GM20431 (cell line): Measurements from ENCODE around the gene PROM1.

ENCODE experiments used
- in situ Hi-C: fragments of 300-500 bp; cut with MseI, MboI; formaldehyde crosslinking; loops from one replicate; pipeline ENCODE4 v1.15.0; 2020; ENCODE audit warnings: low sequenced_read_pairs; ENCODE audit not compliant: unreplicated experiment

The PROM1 gene, protein sequence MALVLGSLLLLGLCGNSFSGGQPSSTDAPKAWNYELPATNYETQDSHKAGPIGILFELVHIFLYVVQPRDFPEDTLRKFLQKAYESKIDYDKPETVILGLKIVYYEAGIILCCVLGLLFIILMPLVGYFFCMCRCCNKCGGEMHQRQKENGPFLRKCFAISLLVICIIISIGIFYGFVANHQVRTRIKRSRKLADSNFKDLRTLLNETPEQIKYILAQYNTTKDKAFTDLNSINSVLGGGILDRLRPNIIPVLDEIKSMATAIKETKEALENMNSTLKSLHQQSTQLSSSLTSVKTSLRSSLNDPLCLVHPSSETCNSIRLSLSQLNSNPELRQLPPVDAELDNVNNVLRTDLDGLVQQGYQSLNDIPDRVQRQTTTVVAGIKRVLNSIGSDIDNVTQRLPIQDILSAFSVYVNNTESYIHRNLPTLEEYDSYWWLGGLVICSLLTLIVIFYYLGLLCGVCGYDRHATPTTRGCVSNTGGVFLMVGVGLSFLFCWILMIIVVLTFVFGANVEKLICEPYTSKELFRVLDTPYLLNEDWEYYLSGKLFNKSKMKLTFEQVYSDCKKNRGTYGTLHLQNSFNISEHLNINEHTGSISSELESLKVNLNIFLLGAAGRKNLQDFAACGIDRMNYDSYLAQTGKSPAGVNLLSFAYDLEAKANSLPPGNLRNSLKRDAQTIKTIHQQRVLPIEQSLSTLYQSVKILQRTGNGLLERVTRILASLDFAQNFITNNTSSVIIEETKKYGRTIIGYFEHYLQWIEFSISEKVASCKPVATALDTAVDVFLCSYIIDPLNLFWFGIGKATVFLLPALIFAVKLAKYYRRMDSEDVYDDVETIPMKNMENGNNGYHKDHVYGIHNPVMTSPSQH

GRCh38 chr4:16083241-16084191 is at the start of gene PROM1:
PROM1 (minus strand) TSS chr4:16084023; CDS start chr4:16075906, 8,117 bp downstream.
- in situ Hi-C loops: no loop called here

DNA sequence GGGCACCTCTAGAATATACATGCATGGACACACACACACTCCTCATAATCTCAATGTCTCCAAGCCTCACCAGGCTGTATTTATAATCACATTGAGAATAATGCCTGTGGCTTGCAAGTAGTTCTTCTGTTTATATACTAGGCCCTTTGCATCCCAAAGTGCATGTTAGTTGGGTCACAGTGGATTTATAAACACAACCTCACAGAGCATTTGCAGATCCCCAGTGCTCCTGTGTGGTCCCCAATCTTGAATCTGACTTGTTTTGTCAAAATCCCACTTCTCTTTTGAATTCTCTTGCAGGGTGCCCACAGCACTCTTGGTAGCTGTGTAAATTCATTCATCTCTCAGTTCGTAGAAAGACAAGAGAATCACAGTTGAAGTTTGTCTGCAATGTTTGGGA is 49.6 kb upstream of the PROM1 start:
- in situ Hi-C loops: no loop called here

DNA sequence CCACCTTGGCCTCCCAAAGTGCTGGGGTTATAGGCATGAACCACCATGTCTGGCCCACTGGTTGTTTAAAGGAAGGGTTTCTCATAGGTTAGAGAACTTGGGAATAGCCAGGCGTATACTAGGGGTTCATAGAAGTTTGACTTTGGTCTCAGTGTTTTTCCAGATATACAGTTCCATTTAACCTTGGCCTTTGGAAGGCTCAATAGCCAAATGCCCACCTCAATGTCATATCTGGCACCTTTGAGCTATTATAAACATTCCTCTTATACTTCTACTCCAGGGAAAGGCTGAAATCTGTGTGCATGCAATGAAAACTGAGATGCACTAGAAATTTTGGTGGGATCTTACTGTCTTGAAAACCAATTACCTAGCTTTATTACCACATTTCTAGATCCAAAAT is 47.5 kb upstream of the PROM1 start:
- in situ Hi-C loops: no loop called here

DNA sequence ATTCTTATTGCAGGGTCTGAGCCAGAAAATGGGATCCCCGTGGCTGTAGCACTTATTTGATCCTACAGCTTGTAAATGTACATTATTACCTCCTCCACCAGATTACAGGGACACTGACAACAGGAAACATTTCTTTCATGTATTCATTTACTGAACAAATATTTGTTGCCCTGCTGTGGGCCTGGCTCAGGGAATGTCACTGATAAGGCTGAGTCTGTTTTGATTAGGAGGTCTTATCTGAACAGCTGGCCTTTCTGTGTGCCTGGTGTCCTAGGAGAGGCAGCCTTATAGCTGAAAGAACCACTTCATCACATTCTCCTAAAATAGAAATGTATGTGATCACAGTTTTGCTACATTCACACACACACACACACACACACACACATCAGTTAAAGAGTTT is 45.5 kb upstream of the PROM1 start:
- in situ Hi-C loops: no loop called here

DNA sequence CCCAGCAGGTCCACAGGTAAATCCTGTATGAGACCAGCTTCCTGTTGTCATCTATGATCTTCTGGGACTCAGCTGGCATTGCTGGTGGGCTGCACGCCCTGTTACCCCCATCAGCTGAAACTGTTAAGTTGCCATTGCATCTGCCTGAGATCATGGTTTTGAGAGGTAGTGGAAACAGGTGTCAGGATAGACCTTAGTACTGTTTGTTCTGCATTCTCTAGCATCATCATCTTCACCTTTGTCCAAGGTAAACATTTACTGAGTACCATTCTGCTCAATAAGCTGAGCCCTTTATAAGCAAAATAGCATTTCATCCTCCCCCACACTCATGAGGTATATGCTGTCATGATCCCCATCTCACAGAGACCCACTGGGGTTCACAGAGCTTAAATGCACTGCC is 42.9 kb upstream of the PROM1 start:
- in situ Hi-C loops: no loop called here

GRCh38 chr4:16125571-16126445 is 42.0 kb upstream of the PROM1 start:
- in situ Hi-C loops: no loop called here

DNA sequence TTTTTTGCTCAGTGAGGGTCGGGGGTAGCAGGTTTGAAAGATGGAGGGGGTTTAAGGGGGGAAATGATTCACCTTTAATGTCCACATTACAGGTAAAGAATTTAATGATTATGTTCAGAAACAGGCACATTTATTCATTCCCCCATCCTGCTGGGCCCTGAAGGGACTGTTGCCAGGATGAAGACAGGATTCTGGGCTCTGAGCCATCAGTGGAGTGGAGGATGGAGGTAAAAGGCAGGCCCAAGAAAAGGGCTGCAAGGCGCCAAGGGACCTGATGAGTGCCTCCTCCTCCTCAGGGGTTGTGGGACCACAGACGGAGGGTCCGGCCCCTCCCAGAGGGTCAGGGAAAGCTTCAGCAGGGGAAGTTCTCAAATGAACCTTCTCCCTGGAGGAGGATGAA is 40.4 kb upstream of the PROM1 start:
- in situ Hi-C loops: no loop called here

GRCh38 chr4:16123356-16124084 is 39.7 kb upstream of the PROM1 start:
- in situ Hi-C loops: no loop called here

DNA sequence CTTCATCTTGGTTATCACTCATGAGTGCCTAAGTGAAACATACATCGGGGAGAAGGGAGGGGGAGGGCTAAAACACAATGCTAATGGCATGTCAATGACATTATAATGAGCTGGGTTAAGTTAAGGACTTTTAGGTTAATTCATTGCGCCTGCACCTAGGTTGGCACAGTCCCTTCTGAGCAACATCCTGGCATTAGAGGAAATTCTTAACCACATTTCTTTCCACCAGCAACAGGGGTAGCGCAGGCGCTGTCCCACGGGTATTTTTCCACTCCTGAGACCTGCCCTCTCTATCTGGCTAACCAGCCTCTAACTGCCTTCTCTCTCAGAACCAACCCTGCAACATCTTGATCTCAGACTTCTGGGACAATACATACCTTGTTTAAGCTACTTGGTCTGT is 39.0 kb upstream of the PROM1 start:
- in situ Hi-C loops: no loop called here

GRCh38 chr4:16122308-16122711 is 38.5 kb upstream of the PROM1 start:
- in situ Hi-C loops: no loop called here

DNA sequence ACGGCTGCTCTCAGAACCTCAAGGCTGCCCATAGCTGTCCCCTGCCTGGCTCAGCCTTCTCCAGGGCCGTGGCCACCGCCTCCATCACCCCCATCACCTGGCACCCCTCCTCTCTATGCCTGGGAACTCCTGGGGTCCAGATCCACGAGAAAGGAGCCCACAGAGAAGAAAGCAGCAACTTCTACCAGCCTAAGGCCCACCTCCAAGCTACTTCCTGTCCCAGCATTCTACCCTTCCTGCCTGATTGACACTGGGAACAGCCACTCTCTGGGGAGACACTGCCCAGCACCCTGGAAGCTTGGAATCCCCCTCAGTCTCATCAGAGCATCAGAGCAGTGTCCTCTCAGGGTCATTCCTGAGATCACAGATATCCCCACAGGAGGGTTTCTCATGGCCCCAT is 36.9 kb upstream of the PROM1 start:
- in situ Hi-C loops: no loop called here

GRCh38 chr4:16119981-16120380 is 36.2 kb upstream of the PROM1 start:
- in situ Hi-C loops: no loop called here

- in situ Hi-C loops: no loop called here
Observed at GRCh38 chr4:16118090-16118489, 34.3 kb upstream of the PROM1 start.

- in situ Hi-C loops: no loop called here
Observed at GRCh38 chr4:16117164-16117563, 33.3 kb upstream of the PROM1 start.

DNA sequence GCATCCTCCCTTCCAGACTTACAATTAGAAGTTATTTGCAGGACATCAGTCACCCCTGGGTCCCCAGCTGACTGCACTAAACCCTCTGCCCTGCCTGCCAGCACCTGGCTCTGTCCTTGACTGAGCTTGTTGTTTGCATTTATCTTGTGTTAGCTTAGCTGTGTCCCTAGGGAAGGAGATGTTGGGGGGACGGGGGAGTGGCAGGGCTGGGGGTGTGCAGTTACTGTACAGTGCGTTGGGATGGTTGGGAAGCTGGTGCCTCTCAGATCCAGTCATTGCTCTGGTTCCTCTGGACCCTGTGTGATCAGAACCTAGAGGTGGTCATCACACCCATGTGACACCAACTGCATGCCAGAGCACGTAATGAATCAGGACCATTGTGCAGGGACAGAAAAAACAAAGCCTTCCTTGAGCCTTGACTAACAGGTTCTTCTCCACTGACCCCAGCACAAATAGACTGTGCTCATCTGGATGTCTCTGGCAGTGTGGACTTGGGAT is 32.7 kb upstream of the PROM1 start:
- in situ Hi-C loops: no loop called here

GRCh38 chr4:16116019-16116418 is 32.2 kb upstream of the PROM1 start:
- in situ Hi-C loops: no loop called here

DNA sequence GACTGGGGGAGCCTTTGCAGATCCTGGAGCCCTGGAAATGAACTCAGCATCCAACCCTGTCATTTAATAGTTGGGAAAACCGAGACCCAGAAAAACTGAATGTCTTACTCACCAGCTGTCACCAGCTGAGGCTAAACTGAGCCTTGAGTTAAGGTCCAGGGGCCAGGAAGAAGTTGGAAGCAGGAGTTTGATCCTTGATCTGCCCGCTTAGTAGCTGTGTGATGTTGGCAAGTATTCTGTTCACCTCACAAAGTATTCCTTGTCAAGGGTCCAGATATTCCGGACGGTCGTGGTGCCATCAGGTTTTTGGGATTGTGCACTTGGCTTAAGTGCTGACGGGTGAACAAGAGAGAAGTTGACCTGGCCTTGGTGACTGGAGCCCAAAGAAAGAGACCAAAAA is 30.7 kb upstream of the PROM1 start:
- in situ Hi-C loops: no loop called here

DNA sequence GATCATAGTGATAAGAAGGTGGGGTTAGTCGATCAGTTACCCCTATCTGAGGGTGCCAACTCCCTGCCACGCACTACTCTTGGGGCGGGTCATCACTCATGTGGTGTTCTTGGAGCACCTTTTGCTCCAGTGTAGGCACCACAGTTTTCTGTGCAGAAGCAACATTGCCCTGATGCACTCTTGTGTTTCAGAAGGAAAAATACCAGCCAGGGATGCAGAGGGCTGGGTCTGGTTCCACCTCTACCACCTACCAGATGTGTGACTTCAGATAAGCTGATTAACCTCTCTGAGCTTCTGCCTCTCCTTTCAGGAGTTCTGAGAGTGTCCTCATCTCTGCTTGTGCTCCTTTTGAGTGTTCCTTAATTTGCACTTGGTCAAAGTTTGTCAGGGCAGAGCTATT is 29.9 kb upstream of the PROM1 start:
- in situ Hi-C loops: no loop called here
